Sigmoid colon (tissue), 7 donors: Measurements from ENCODE around the gene PSMB5. TPM values are rescaled to one million over a fixed set of nuclear protein-coding genes. Genes with fewer than 3 reads are reported as not detected.
A peak's percentile ranks its signal among the peaks of the same experiment; 100 is the strongest.
"Not testable (repeated sequence)": the region's sequence is repeated elsewhere in the genome, so short reads cannot be mapped to it uniquely, and the experiment has no call there.

Experiments used
- DNase-seq: peaks from one replicate; pipeline ENCODE4 v3.0.0-alpha.2; 2019
- H3K27ac ChIP-seq, 4 donors: fragments of 200-600 bp; sonication (generic); one replicate each; pipeline ENCODE4 v1.5.1; 2016 to 2019; ENCODE audit warnings: mild to moderate bottlenecking in 1 of 4
- H3K27me3 ChIP-seq, 3 donors: fragments of 200-600 bp; sonication (generic); one replicate each; pipeline ENCODE4 v1.5.1; 2019; ENCODE audit warnings: mild to moderate bottlenecking in 1 of 3
- H3K36me3 ChIP-seq, 4 donors: fragments of 200-600 bp; sonication (generic); one replicate each; pipeline ENCODE4 v1.5.1; 2016 to 2019
- H3K4me1 ChIP-seq, 4 donors: fragments of 200-600 bp; sonication (generic); one replicate each; pipeline ENCODE4 v1.5.1; 2017 to 2019
- H3K4me3 ChIP-seq, 4 donors: fragments of 200-600 bp; sonication (generic); one replicate each; pipeline ENCODE4 v1.5.1; 2017 to 2019; ENCODE audit warnings: mild to moderate bottlenecking in 2 of 4, moderate library complexity in 1 of 4
- H3K9me3 ChIP-seq, 4 donors: fragments of 200-600 bp in 3 of 4; sonication (generic) in 3 of 4; one replicate each; pipeline versions ENCODE4 v1.5.1 to v1.6.1; 2013 to 2019
- CTCF ChIP-seq, 4 experiments: fragments of 450-650 bp in 3 of 4; fragments of 200-600 bp in 1 of 4; IDR thresholded peaks; one replicate each; pipeline ENCODE4 v1.5.1; 2016 to 2019; ENCODE audit warnings: antibody characterized with exemption in 4 of 4, mild to moderate bottlenecking in 3 of 4, moderate library complexity in 2 of 4
- EP300 ChIP-seq, 4 donors: sonication (generic); formaldehyde crosslinking; IDR thresholded peaks; one replicate each; pipeline ENCODE4 v1.6.1; 2017; ENCODE audit warnings: antibody characterized with exemption in 4 of 4
- POLR2A ChIP-seq, 2 donors: fragments of 450-650 bp; IDR thresholded peaks; one replicate each; pipeline ENCODE4 v1.6.1; 2016; ENCODE audit warnings: antibody characterized with exemption in 2 of 2, mild to moderate bottlenecking in 2 of 2, moderate library complexity in 2 of 2
- POLR2AphosphoS5 ChIP-seq, 4 donors: sonication (generic); formaldehyde crosslinking; IDR thresholded peaks; one replicate each; pipeline ENCODE4 v1.6.1; 2017; ENCODE audit warnings: antibody characterized with exemption in 4 of 4
- WGBS, 2 donors: extraction: QIAGEN DNeasy Blood & Tissue Kit; methylation state at CpG; one replicate each; pipeline ENCODE4 v1.1.7; 2013; 5-methylcytosine and 5-hydroxymethylcytosine counted together
- intact Hi-C: fragments of 100-400 bp; cut with DNase I; formaldehyde crosslinking; loops from one replicate; pipeline ENCODE4 v1.15.1; 2023
- polyA plus RNA-seq, 3 donors: library from polyadenylated mRNA; stranded (reverse); fragments of 200-250 nt; gene quantifications; one replicate each; pipeline ENCODE4 v1.2.3, GENCODE V29; 2013
- total RNA-seq, 4 donors: library from RNA; depleted of rRNA; stranded (reverse); fragments of >200 nt; gene quantifications; one replicate each; pipeline ENCODE4 v1.1.0, GENCODE V29; 2016
- donor health status: healthy with polysubstance abuse.
- donor health status: Bipolar disorder and iron deficiency.
- donor health status: healthy.

PSMB5 gene
- total and polyA plus RNA-seq, 7 donors, result 113 to 179 (median 141) TPM

GRCh38 chr14:23005451-23006187 lies 29.1 kb downstream of the PSMB5 start:
- intact Hi-C loops, result loop anchor here (1.0 to 5.0 kb wide), 3 partner anchors 23 to 52 kb away; partner anchors contain the start of genes AJUBA and CDH24
- WGBS, 2 donors, result 69 to 71% methylated on average over 3 of the region's 3 CpGs
- no peak for TF ChIP-seq EP300 (IDR thresholded peaks at IDR 0.05)
- TF ChIP-seq POLR2A (IDR thresholded peaks at IDR 0.05), result no peak
- no peak for TF ChIP-seq POLR2AphosphoS5 (IDR thresholded peaks at IDR 0.05)
- TF ChIP-seq CTCF (IDR thresholded peaks at IDR 0.05), result no peak
- Histone ChIP-seq H3K9me3 (no peaks in the 10 kb centered on the region), H3K4me3 (no peak overlapping the region), H3K27me3 (no peaks in the 10 kb centered on the region), H3K36me3 (no peaks in the 10 kb centered on the region), H3K4me1 (peaks cover 0 to 25% (median 13%) of the 10 kb centered on the region in 4 donors), H3K27ac (peak overlapping the region in 2 of 4 donors; percentile 85 to 96)
- no peak for DNase-seq

- H3K27me3 ChIP-seq, DNase-seq, H3K36me3 ChIP-seq, H3K9me3 ChIP-seq, H3K4me3 ChIP-seq, H3K27ac ChIP-seq, intact Hi-C loops: not testable (repeated sequence)
- peaks cover 0 to 21% (median 11%) of the 10 kb centered on the region in 4 donors for H3K4me1 ChIP-seq
- 96 to 97% methylated on average over 4 of the region's 4 CpGs for WGBS, 2 donors
Measured at GRCh38 chr14:23004274-23004673, 30.4 kb downstream of the PSMB5 start.

GRCh38 chr14:23002592-23002991 lies 32.1 kb downstream of the PSMB5 start:
- Histone ChIP-seq H3K9me3 (no peaks in the 10 kb centered on the region), H3K4me3 (no peak overlapping the region), H3K4me1 (peaks cover 0 to 11% (median 10%) of the 10 kb centered on the region in 4 donors), H3K27me3 (no peaks in the 10 kb centered on the region), H3K27ac (no peak overlapping the region), H3K36me3 (no peaks in the 10 kb centered on the region)
- intact Hi-C loops, result no loop called here
- TF ChIP-seq EP300 (IDR thresholded peaks at IDR 0.05) (no peak), POLR2AphosphoS5 (IDR thresholded peaks at IDR 0.05) (no peak), CTCF (IDR thresholded peaks at IDR 0.05) (no peak), POLR2A (IDR thresholded peaks at IDR 0.05) (no peak)
- 98 to 100% methylated on average over 3 of the region's 3 CpGs for WGBS, 2 donors
- DNase-seq, result no peak

- intact Hi-C loops, result no loop called here
- 18 to 66% methylated on average over 2 of the region's 2 CpGs for WGBS, 2 donors
- Histone ChIP-seq H3K27me3 (no peaks in the 10 kb centered on the region), H3K4me3 (no peak overlapping the region), H3K36me3 (no peaks in the 10 kb centered on the region), H3K4me1 (peaks cover 0 to 1% (median under 1%) of the 10 kb centered on the region in 4 donors), H3K9me3 (no peaks in the 10 kb centered on the region), H3K27ac (no peak overlapping the region)
- TF ChIP-seq POLR2AphosphoS5 (IDR thresholded peaks at IDR 0.05), result no peak
- TF ChIP-seq EP300 (IDR thresholded peaks at IDR 0.05), result no peak
- no peak for TF ChIP-seq CTCF (IDR thresholded peaks at IDR 0.05)
- no peak for TF ChIP-seq POLR2A (IDR thresholded peaks at IDR 0.05)
- DNase-seq, result no peak
Measured at GRCh38 chr14:23000860-23001259, 33.8 kb downstream of the PSMB5 start.

GRCh38 chr14:22998329-22999012 lies 36.2 kb downstream of the PSMB5 start:
- intact Hi-C loops, result no loop called here
- Histone ChIP-seq H3K9me3 (no peaks in the 10 kb centered on the region), H3K27ac (no peak overlapping the region), H3K4me1 (peaks cover 0 to 8% (median 2%) of the 10 kb centered on the region in 4 donors), H3K27me3 (no peaks in the 10 kb centered on the region), H3K4me3 (no peak overlapping the region), H3K36me3 (no peaks in the 10 kb centered on the region)
- TF ChIP-seq EP300 (IDR thresholded peaks at IDR 0.05) (no peak), CTCF (IDR thresholded peaks at IDR 0.05) (no peak), POLR2AphosphoS5 (IDR thresholded peaks at IDR 0.05) (no peak), POLR2A (IDR thresholded peaks at IDR 0.05) (no peak)
- 92 to 93% methylated on average over 16 of the region's 16 CpGs for WGBS, 2 donors
- DNase-seq, result no peak
